HUES6 (cell line): ENCODE results near the gene DDT.
"Not testable (repeated sequence)": the region's sequence is repeated elsewhere in the genome, so short reads cannot be mapped to it uniquely, and the experiment has no call there.

Source experiments
- H3K27ac ChIP-seq: 2 replicates; pipeline ENCODE4 v1.7.0; 2013; ENCODE audit warnings: low read depth, mild to moderate bottlenecking, low read length, inconsistent platforms
- H3K27me3 ChIP-seq: 2 replicates; pipeline ENCODE4 v1.6.1; 2013; ENCODE audit warnings: low read length; ENCODE audit not compliant: control insufficient read depth, insufficient read depth
- H3K36me3 ChIP-seq: 2 replicates; pipeline ENCODE4 v1.6.1; 2013; ENCODE audit warnings: low read length; ENCODE audit not compliant: control insufficient read depth, insufficient read depth
- H3K4me1 ChIP-seq: 2 replicates; pipeline ENCODE4 v1.6.1; 2013; ENCODE audit warnings: low read length; ENCODE audit not compliant: control insufficient read depth, insufficient read depth
- H3K4me3 ChIP-seq: 2 replicates; pipeline ENCODE4 v1.5.1; 2013; ENCODE audit warnings: low read depth, low read length
- H3K9ac ChIP-seq: one replicate; pipeline ENCODE4 v1.6.1; 2013; ENCODE audit warnings: mild to moderate bottlenecking, low read length
- H3K9me3 ChIP-seq: 2 replicates; pipeline ENCODE4 v1.6.1; 2013; ENCODE audit warnings: low read depth, low read length; ENCODE audit not compliant: control insufficient read depth, insufficient read depth

DDT gene

GRCh38 chr22:23974345-23974744 lies at the start of gene DDT:
TSS of gene DDT (minus strand) at chr22:23974441. CDS start at chr22:23974414, 27 bp downstream.
- H3K27me3 ChIP-seq, H3K9me3 ChIP-seq, H3K4me3 ChIP-seq, H3K4me1 ChIP-seq, H3K27ac ChIP-seq, H3K9ac ChIP-seq: not testable (repeated sequence)
- H3K36me3 ChIP-seq, result peaks cover 26% of the 10 kb centered on the region

- Histone ChIP-seq H3K9ac (no peak overlapping the region), H3K27me3 (no peaks in the 10 kb centered on the region), H3K27ac (no peak overlapping the region), H3K4me1 (no peaks in the 10 kb centered on the region), H3K4me3 (no peak overlapping the region), H3K9me3 (no peaks in the 10 kb centered on the region), H3K36me3 (no peaks in the 10 kb centered on the region)
These were observed 49.1 kb upstream of the DDT start for GRCh38 chr22:24023204-24023789.

- Histone ChIP-seq H3K9me3 (no peaks in the 10 kb centered on the region), H3K27ac (no peak overlapping the region), H3K27me3 (no peaks in the 10 kb centered on the region)
These were observed 47.1 kb upstream of the DDT start for GRCh38 chr22:24021304-24021703.

GRCh38 chr22:24016156-24016555 lies 41.9 kb upstream of the DDT start:
- peaks cover 5% of the 10 kb centered on the region; the same call in 1 of the 2 replicates for H3K4me1 ChIP-seq
- H3K4me3 ChIP-seq, result no peak overlapping the region
- H3K27me3 ChIP-seq, result no peaks in the 10 kb centered on the region
- no peak overlapping the region for H3K9ac ChIP-seq
- peaks cover 3% of the 10 kb centered on the region for H3K9me3 ChIP-seq
- peaks cover 5% of the 10 kb centered on the region; the same call in 1 of the 2 replicates for H3K36me3 ChIP-seq
- H3K27ac ChIP-seq, result no peak overlapping the region

More at GRCh38 chr22:24021304-24021703, 47.1 kb upstream of the DDT start:
- Histone ChIP-seq H3K36me3 (peaks cover 5% of the 10 kb centered on the region; the same call in 1 of the 2 replicates), H3K4me3 (no peak overlapping the region), H3K9ac (no peak overlapping the region), H3K4me1 (no peaks in the 10 kb centered on the region)

- H3K4me3 ChIP-seq, result peak overlapping the region; percentile 95
- no peaks in the 10 kb centered on the region for H3K27me3 ChIP-seq
- H3K9ac ChIP-seq, result peak overlapping the region; percentile 73
- peak overlapping the region; percentile 59 for H3K27ac ChIP-seq
- H3K36me3 ChIP-seq, result no peaks in the 10 kb centered on the region; the same call in 1 of the 2 replicates
- H3K9me3 ChIP-seq, result peaks cover 3% of the 10 kb centered on the region
- peaks cover 5% of the 10 kb centered on the region; the same call in 1 of the 2 replicates for H3K4me1 ChIP-seq
These were observed 37.5 kb upstream of the DDT start for GRCh38 chr22:24011735-24012068.

- Histone ChIP-seq H3K9ac (no peak overlapping the region), H3K36me3 (no peaks in the 10 kb centered on the region; the same call in 1 of the 2 replicates), H3K27ac (no peak overlapping the region), H3K4me1 (peaks cover 5% of the 10 kb centered on the region; the same call in 1 of the 2 replicates), H3K9me3 (no peaks in the 10 kb centered on the region), H3K4me3 (no peak overlapping the region), H3K27me3 (no peaks in the 10 kb centered on the region)
These were observed 35.8 kb upstream of the DDT start for GRCh38 chr22:24010018-24010391.

GRCh38 chr22:24009227-24010017 lies 35.2 kb upstream of the DDT start:
- H3K36me3 ChIP-seq, result no peaks in the 10 kb centered on the region; the same call in 1 of the 2 replicates
- H3K4me1 ChIP-seq, result peaks cover 5% of the 10 kb centered on the region; the same call in 1 of the 2 replicates
- H3K9ac ChIP-seq, result no peak overlapping the region
- no peak overlapping the region for H3K27ac ChIP-seq
- H3K4me3 ChIP-seq, result no peak overlapping the region
- H3K27me3 ChIP-seq, result no peaks in the 10 kb centered on the region
- no peaks in the 10 kb centered on the region for H3K9me3 ChIP-seq

GRCh38 chr22:24008381-24009226 lies 34.4 kb upstream of the DDT start:
- no peaks in the 10 kb centered on the region for H3K9me3 ChIP-seq
- H3K4me1 ChIP-seq, result peaks cover 5% of the 10 kb centered on the region; the same call in 1 of the 2 replicates
- H3K27me3 ChIP-seq, result no peaks in the 10 kb centered on the region
- no peak overlapping the region for H3K4me3 ChIP-seq
- no peak overlapping the region for H3K9ac ChIP-seq
- H3K27ac ChIP-seq, result no peak overlapping the region
- no peaks in the 10 kb centered on the region for H3K36me3 ChIP-seq

GRCh38 chr22:24008022-24008283 lies 33.7 kb upstream of the DDT start:
- Histone ChIP-seq H3K9ac (no peak overlapping the region), H3K27me3 (no peaks in the 10 kb centered on the region), H3K9me3 (no peaks in the 10 kb centered on the region), H3K36me3 (no peaks in the 10 kb centered on the region), H3K27ac (no peak overlapping the region), H3K4me1 (peaks cover 5% of the 10 kb centered on the region; the same call in 1 of the 2 replicates), H3K4me3 (no peak overlapping the region)

GRCh38 chr22:24007253-24008021 lies 33.2 kb upstream of the DDT start:
- no peak overlapping the region for H3K9ac ChIP-seq
- H3K27me3 ChIP-seq, result no peaks in the 10 kb centered on the region
- no peak overlapping the region for H3K4me3 ChIP-seq

More at GRCh38 chr22:24007253-24008021, 33.2 kb upstream of the DDT start:
- Histone ChIP-seq H3K4me1 (peaks cover 3% of the 10 kb centered on the region; the same call in 1 of the 2 replicates), H3K36me3 (no peaks in the 10 kb centered on the region), H3K9me3 (no peaks in the 10 kb centered on the region), H3K27ac (no peak overlapping the region)
